ENCODE results near the gene CDH11.

- TF ChIP-seq YY1 (IDR thresholded peaks at IDR 0.05; ENCODE audit: low read depth) (no peak), MAX (IDR thresholded peaks at IDR 0.05) (no peak), ZBTB7A (IDR thresholded peaks at IDR 0.05; ENCODE audit: low read depth) (no peak), TAF1 (IDR thresholded peaks at IDR 0.05; ENCODE audit: low read depth) (no peak), EP300 (IDR thresholded peaks at IDR 0.05; ENCODE audit: borderline replicate concordance) (no peak), RAD21 (IDR thresholded peaks at IDR 0.05; ENCODE audit: low read depth) (no peak), TEAD4 (IDR thresholded peaks at IDR 0.05) (no peak), CEBPB (IDR thresholded peaks at IDR 0.05) (no peak), FOXM1 (IDR thresholded peaks at IDR 0.05; ENCODE audit: borderline replicate concordance, low read depth) (no peak), NFIC (IDR thresholded peaks at IDR 0.05) (no peak), TCF12 (IDR thresholded peaks at IDR 0.05; ENCODE audit: low read depth) (no peak), CREB1 (IDR thresholded peaks at IDR 0.05; ENCODE audit: low read depth) (no peak)
- TF ChIP-seq, protein P1, sequence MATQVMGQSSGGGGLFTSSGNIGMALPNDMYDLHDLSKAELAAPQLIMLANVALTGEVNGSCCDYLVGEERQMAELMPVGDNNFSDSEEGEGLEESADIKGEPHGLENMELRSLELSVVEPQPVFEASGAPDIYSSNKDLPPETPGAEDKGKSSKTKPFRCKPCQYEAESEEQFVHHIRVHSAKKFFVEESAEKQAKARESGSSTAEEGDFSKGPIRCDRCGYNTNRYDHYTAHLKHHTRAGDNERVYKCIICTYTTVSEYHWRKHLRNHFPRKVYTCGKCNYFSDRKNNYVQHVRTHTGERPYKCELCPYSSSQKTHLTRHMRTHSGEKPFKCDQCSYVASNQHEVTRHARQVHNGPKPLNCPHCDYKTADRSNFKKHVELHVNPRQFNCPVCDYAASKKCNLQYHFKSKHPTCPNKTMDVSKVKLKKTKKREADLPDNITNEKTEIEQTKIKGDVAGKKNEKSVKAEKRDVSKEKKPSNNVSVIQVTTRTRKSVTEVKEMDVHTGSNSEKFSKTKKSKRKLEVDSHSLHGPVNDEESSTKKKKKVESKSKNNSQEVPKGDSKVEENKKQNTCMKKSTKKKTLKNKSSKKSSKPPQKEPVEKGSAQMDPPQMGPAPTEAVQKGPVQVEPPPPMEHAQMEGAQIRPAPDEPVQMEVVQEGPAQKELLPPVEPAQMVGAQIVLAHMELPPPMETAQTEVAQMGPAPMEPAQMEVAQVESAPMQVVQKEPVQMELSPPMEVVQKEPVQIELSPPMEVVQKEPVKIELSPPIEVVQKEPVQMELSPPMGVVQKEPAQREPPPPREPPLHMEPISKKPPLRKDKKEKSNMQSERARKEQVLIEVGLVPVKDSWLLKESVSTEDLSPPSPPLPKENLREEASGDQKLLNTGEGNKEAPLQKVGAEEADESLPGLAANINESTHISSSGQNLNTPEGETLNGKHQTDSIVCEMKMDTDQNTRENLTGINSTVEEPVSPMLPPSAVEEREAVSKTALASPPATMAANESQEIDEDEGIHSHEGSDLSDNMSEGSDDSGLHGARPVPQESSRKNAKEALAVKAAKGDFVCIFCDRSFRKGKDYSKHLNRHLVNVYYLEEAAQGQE (IDR thresholded peaks at IDR 0.05; ENCODE audit: low read depth) = no peak
- TF ChIP-seq, protein P2, sequence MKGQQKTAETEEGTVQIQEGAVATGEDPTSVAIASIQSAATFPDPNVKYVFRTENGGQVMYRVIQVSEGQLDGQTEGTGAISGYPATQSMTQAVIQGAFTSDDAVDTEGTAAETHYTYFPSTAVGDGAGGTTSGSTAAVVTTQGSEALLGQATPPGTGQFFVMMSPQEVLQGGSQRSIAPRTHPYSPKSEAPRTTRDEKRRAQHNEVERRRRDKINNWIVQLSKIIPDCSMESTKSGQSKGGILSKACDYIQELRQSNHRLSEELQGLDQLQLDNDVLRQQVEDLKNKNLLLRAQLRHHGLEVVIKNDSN (IDR thresholded peaks at IDR 0.05) = no peak
These were observed 60.6 kb downstream of the CDH11 start for GRCh38 chr16:65061263-65061662.

Measured in Ishikawa (cell line).